HG03565 (cell line): ENCODE measurements around the gene MAB21L3.
A peak's percentile ranks its signal among the peaks of the same experiment; 100 is the strongest.
"Not testable (repeated sequence)": the region's sequence is repeated elsewhere in the genome, so short reads cannot be mapped to it uniquely, and the experiment has no call there.

Source experiments
- ATAC-seq: cut with Tn5 transposase; IDR thresholded peaks from one replicate; pipeline ENCODE4 v1.9.1; 2021; ENCODE audit warnings: mild to moderate bottlenecking, moderate library complexity; ENCODE audit not compliant: unreplicated experiment

MAB21L3 gene

DNA sequence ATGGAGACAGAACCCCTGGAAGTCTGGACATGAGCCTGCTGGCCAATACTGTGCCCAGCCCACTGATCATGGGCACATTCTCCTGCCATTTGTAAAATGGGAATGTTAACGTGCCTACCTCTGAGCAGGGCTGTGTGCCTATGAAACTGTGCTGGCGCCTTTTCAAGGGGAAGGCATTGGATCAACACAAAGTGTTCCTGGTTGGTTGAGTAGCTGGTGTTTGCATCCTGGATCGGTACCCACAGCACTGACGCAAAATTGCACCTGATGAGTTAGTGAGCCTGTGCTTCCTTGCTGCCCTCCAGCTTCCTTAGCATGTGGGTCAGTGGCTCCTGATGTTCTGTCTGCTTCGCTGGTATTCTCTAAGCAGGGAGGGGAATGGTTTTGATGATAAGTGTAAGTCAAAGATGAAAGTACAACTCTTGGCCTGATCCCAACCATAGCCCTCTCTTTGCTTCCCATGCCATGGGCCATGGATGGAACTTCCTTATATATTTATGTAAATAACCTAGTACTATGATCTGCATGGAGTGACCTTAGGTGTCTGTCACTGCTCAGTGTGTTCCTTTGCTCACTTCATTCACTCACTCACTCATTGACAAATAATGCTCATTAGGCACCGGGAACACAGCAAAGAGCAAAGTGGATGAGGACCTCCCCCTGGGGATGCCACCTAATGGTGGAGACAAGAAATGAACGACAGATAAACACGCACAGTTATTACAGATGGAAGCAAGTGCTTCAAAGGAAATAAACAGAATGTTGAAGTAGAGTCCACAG is 22.7 kb downstream of the MAB21L3 start:
- ATAC-seq, result no peak

DNA sequence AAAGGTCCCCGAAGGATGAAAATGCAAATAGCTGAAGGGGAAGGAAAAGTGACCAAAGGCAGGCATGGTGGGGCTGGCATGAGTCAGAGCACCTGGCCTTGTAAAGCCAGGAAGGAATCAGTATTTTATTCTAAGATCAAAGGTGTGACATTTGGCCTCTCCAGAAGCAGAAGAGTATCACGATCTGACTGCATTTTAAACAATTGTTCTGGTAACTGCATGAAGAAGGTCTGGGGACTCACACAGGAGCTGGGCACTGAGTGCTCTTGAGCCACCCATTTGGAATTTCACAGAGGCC is 23.2 kb downstream of the MAB21L3 start:
- no peak for ATAC-seq

DNA sequence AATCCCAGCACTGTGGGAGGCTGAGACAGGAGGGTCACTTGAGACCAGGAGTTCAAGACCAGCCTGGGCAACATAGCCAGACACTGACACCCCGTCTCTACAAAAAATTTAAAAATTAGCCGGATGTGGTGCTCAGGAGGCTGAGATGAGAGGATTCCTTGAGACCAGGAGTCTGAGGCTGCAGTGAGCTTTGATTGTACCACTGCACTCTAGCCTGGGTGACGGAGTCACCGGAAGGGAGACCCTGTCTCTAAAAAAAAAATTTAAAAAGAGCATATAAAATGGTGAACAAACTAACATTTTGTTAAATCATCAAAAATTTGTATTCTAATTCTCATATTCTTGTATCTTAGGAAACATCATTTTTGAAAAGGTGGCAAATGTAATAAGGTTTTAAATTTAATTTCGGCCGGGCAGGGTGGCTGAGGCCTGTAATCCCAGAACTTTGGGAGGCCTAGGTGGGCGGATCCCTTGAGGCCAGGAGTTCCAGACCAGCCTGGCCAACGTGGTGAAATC is 27.1 kb downstream of the MAB21L3 start:
- no peak for ATAC-seq

DNA sequence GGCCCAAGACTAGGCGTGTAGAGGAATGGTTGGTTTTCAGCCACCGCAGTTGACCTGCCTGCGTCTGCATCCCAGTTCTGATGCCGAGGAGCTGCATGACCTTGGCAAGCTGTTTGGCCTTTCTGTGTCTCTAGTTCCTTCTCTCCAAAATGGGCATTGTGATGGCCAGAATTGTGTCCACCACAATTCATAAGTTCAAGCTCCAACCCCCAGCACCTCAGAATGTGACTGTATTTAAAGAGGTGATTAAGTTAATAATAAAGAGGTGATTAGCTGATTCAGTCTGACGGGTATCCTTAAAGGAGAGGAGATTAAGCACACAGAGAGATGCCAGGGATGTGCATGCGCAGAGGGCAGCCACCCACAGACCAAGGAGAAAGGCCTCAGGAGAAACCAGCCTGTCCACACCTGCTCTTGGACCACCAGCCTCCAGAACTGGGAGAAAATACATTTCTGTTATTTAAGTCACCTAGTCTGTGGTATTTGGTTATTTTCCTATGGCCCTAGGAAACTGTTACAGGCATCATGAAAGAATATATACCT is 28.5 kb downstream of the MAB21L3 start:
- no peak for ATAC-seq

DNA sequence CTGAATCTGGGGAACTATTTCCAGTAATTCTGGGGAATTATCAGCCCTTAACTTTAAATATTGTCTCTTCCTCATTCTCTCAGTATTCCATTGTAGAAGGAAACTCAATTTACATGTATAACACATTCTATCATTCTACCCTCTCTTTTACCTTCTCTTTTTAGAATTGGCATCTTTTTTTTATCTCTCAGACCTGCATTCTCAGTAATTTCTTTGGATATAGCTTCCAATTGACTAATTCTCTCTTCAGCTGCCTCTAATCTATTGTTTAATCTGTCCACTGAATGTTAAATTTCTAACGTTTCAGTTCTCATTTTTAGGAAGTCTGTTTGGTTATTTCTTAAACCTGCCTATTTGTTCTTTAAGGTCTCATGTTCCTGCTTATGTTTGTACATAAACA is 33.0 kb downstream of the MAB21L3 start:
- no peak for ATAC-seq

DNA sequence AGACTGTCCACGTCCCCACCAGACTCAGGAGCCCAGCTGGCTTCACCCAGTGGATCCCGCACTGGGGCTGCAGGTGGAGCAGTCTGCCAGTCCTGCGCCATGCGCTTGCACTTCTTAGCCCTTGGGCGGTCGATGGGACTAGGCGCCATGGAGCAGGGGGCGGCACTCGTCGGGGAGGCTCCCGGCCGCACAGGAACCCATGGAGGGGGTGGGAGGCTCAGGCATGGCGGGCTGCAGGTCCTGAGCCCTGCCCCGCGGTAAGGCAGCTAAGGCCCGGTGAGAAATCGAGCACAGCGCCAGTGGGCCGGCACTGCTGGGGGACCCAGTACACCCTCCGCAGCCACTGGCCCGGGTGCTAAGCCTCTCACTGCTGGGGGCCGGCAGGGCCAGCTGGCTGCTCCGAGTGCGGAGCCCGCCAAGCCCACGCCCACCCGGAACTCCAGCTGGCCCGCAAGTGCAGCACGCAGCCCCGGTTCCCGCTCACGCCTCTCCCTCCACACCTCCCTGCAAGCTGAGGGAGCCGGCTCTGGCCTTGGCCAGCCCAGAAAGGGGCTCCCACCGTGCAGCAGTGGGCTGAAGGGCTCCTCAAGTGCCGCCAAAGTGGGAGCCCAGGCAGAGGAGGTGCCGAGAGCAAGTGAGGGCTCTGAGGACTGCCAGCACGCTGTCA is 35.4 kb downstream of the MAB21L3 start:
- not testable (repeated sequence) for ATAC-seq

DNA sequence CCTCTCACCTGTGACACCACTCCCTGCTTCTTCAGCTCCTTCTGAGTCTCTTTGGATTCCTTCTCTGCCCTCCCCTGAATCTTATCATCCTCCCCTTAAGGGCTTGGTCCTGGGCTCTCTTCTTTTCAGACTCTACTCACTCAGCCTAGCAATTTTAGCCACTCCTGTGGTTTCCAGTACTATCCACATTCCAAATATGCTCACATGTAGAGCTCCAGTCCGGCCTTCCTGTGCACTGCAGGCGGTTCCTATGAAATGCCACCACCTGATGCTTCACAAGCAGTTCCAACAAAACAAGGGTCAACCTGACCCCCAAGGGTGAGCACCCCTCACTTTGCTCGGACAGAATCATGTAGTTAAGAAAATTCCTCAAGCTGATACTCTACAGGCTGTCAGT is 35.9 kb downstream of the MAB21L3 start:
- ATAC-seq, result no peak

DNA sequence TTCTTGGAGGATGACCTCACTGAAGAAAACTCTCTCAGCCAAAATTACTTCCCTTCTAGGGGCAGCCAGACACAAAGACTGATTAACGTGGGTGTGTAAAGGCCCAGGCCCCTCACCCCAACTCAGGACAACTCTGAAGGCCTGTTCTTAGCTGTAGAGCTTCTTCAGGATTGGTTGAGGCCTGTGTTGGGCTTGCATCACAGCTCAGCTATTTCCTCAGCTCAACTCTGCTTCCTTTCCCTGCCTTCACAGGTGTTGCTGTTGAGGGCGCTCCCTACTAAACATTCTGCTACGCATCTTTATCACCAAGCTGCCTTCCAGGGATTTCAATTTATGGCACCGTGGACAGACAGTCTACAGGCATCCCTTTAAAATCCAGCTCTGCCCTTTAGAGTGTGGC is 36.8 kb downstream of the MAB21L3 start:
- ATAC-seq, result no peak

DNA sequence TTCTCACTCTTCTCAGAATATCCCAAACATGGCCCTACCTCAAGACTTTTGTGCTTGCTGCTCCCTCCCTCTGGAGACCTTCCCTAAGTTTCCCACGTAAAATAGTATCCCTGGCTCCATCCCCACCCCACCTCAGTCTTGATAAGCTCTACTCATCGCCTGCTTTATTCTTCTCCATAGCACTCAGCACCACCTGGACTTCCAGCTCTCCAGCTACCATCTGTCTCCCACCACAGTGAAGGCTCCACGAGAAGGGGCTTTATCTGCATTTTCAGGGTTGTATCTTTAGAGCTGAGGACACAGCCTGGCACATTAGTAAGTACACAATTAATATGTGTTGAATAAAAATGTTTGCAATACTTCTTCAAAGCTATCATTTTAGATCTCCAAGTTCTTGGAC is 37.8 kb downstream of the MAB21L3 start:
- no peak for ATAC-seq

DNA sequence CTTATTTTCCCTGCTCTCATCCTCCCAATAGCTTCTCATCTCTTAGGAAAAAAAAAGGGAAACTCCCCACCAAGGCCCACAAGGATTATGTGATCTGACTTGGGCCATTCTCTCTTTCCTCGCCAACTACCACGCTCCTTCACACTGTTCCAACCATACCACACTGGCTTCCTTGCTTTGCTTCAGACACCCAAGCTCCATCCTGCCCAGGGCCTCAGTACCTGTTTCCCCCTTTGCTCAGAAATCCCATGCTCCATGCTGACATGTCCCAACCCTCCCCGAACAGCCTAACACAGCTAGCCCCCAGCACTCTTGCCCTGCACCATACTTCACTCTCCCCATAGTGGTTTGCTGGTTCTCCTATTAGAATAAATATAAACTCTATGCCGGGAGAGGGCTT is 39.2 kb downstream of the MAB21L3 start:
- no peak for ATAC-seq

DNA sequence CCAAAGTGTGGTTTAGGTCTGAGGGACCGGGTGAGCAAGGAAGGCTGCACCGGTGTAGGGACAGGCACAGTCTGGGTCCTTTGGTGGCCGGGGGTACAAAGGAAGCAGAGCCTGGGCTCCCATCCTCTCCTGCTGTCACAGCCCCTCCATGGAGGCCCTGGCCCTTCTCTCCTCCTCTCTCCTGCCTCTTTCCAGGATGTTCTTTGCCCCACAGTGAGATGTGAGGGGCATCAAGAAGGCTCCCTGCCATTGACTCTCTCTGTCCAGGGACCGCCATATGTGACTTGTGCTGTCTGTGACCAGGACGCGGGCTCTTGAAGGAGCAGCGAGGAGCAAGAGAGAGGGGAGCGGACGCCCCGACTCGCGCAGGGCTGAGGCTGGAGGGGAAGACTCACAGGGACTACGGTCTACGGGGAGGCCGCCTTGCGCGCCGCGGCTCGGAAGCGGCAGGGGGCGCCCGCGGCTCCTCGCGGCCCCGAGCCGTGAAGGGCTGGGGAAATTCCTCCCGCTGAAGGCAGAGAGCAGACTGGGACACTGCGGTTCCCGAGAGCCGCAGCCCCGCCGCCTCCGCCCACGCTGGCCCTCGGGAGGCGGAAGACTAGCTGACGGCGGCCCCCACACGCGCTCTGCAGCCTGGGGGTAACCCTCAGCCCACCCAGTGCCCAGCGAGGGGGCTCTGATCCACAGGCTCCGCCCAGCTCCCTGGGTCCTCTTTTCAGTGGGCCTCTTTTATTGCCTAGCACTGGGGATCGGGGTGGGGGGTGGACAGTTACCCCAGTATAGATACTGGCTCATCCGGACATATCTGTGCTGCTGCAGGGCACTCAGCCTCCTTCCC is 40.8 kb downstream of the MAB21L3 start:
- ATAC-seq, result peak; percentile 95

DNA sequence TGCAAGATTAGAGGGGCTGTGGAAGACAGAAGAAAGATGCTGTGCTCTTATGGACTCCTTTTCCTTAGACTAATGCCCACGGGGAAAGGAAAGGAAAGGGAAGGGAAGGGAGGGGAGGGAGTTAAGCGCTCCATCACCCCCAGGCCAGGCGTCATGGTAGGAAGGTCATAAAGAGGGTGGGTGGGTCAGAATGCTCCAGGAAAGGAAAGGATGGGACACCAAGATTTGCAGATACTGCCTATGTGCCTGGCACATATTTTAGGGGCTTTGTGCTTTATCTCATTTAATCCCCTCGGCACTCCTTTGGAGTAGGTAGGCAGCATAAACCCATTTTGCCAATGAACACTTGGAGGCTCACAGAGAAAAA is 41.4 kb downstream of the MAB21L3 start:
- no peak for ATAC-seq

DNA sequence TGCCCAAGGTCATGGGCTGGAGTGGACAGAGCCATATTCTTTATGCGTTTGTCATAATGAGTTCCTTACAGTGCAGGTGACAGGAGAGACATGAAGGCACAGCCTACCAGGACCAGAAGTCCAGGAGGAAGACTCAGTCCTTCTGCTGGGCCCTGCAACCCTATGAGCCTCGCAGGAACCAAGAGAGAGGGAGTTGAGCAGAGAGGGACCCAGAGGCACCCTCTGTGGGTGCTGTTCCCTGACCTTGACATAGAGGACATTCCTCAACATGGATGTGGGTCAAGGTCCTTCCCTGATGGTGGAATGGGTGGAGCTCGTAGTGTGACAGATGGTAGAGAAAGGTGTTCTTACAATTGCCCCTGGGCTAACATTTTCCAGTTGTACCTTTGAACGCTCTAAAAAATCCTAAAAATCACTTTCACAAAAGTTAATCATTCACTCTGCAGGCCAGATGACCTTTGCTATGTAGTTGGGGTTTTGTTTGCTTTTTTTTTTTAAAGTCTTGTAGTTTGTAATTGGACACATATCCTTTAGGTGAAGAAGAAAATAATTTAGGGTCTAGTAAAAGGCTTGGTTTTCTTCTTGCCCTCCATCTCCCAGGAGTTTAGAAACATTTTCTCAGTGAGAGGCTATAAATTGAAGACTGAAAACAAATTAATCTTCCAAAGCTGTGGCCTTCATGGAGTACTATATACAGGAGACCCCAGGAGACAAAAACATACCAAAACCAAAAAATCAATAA is 41.9 kb downstream of the MAB21L3 start:
- no peak for ATAC-seq

DNA sequence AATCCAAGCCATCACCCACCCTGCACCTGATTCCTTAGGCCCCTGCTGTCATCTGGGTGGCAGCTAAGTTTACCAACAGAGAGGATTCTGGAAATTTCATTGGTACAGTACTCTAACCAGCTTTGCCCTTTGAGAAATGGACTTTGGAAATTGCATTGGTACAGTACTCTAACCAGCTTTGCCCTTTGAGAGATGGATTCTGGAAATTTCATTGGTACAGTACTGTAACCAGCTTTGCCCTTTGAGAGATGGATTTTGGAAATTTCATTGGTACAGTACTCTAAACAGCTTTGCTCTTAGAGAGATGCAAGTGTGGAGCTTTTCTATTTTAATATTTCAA is 42.5 kb downstream of the MAB21L3 start:
- no peak for ATAC-seq

DNA sequence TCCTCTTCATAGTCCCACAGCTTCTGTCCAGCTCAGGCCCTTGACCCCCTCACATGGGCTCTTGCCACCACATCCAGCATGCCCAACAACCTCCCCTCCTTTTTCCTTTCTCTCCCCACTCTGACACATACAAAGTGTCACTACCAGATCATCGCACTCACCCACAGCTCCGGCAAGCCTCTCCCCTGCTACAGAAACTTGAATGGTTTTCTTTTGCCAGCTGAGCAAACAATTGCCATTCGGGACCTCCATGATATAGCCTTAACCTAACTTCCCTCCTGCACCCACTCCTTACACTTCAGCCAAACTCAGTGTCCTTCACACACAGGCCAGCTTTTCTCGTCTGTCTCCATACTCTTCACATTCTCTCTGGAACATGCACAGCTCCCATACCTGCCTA is 43.3 kb downstream of the MAB21L3 start:
- ATAC-seq, result no peak

DNA sequence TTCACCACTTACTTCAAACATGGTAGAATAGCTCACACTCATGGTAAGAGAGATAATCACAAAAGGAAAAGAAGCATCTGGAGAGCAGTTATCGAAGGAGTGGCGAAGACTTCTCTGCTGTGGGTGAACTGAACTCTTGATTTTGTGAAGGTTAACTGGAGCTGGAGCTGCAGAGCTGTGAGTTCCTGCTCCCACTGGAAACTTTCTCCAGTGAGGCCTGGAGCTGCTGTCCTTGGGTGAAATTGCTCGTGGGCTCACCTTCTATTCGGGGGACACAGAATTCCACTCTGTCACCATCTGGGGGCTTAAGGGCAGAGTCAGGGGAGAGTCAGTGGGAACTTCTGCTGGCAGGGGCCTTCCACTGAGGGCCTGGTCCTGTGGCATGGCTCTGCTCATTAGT is 45.9 kb downstream of the MAB21L3 start:
- no peak for ATAC-seq

DNA sequence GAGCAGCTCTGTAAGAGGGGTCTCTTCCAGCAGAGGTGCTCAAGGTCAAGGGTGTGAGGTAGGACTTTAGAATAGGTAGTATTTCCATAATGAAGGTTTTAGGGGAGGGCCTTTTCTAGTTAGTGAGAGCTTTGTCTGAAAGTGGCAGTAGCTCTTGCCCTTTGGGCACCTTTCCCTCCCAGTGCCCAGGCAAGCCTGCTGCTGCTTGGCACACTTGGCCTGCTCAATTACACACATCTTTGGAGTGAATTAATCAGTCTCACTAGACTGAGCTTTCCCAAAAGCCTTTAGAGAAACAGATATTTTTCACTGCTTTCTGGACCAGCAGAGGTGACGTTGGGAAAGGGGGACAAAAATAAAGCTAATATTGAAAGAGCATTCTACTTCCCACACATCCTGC is 48.0 kb downstream of the MAB21L3 start:
- ATAC-seq, result no peak

DNA sequence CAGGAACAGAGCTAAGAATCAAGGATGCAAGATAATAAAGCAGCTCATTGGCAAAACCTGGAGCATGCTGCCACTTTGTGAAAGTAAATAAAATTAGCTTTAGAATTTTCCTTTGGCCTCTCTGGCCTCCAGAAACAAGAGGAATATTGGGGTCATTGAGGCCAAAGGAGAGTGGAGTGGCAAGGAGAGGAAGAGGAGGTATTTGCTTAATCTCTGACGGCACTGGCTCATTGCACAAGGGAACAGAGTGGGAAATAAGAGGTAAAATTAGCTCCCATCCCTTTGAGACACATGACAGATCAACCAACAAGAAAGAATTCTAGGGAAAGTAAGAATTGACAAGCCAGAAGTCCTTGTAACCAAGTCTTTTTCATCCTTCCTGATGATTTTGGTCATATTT is 48.4 kb downstream of the MAB21L3 start:
- no peak for ATAC-seq

DNA sequence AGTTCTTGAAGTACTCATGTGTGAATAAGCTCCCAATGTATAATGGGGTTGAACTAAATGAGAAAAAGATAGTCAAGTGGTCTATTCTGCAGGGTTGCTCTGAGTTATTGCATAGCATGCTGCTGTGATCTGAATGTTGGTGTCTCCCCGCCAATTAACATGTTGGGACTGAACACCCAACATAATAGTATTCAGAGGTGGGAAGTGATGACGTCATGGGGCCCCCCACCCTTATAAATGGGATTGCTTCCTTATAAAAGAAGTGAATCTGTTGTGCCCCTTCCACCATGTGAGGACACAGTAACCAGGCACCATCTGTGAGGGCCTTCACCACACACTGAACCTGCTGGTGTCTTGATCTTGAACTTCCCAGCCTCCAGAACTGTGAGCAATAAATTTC is 50.2 kb downstream of the MAB21L3 start:
- ATAC-seq, result no peak

DNA sequence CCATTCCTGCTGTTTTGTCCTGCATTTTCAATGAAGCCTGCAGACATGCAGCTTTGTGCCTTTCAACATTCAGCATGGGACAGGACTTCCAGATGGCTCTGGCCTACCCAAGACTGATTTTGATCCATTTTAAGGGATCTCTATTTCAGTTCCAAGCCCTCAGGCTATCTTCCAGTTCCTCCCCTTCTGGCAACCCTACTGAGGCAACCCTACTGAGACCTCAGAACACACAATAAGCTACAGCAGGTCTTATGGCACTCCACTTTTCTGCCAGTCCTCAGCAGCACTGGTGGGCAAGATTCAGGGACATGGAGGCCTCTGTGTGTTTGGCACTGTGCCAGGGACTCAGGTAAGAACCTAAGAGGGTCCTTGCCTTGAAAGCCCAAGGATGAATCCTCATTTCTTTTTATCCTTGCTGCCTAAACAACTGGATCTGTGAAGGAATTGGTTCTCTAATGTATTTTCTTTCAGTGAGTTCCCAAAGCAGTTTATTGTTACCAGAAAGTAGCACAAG is 50.7 kb downstream of the MAB21L3 start:
- ATAC-seq, result no peak

DNA sequence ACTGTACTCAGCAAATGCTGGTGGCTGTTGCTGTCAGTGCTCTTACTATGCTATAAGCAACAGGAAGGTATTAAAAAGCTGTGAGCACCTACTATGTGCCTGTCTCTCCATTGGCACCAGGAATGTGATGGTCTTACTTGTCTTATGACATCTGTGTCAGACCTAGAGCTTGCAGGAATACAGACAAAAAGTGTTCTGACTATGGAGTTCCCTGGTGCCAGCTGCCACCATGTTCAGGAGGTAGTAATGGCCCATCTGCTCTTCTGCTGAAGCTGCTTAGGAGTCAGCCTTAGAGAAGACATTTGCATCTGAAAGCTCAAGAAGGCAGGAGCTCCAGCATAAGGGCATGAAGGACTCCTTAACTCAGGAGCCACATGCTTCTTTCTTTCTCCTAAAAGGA is 52.3 kb downstream of the MAB21L3 start:
- no peak for ATAC-seq
